Measurements from ENCODE around the gene SNCG.
"Not testable (repeated sequence)": the region's sequence is repeated elsewhere in the genome, so short reads cannot be mapped to it uniquely, and the experiment has no call there.

SNCG gene

DNA sequence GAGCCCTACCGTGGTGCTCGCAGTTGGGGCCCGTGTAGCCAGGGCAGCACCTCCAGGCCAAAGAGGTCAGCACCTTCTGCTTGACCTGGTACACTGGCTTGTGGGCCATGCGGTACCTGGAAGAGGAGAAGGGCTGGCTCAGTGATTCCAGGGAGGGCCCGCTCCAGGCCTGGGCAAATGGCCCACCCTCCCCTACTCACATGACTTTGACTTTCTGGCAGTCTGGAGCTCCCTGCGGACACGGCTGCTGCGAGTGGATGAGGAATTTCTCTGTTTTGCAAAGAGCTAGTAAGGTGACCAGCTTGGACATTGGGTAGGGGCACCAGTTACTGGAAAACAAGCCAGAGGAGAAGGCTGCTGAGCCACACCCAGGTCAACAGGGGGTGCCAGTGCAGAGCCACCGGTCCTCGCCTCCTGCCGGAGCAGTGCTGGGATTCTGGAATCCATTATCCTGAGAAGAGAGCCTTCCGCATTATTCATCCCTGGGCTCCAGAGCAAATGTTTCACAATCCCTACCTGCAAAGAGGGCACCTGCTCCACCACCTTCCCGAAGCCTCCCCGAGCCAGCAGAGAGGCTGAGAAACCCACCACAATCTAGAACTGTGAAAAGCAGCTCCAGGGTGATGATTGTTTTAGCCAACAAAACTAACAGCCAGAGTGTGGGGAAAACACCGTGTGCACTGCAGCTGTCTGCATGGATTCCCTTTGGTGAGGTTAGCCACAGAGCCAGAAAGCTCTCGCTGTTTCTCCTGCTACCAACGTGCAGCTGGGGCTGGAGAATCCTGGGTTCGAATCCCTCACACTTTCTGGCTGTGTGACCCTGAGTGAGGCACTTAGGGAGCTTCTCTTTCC is 12.8 kb upstream of the SNCG start:
- H3K4me3 ChIP-seq (ENCODE audit: low read depth, low read length), result no peak overlapping the region

DNA sequence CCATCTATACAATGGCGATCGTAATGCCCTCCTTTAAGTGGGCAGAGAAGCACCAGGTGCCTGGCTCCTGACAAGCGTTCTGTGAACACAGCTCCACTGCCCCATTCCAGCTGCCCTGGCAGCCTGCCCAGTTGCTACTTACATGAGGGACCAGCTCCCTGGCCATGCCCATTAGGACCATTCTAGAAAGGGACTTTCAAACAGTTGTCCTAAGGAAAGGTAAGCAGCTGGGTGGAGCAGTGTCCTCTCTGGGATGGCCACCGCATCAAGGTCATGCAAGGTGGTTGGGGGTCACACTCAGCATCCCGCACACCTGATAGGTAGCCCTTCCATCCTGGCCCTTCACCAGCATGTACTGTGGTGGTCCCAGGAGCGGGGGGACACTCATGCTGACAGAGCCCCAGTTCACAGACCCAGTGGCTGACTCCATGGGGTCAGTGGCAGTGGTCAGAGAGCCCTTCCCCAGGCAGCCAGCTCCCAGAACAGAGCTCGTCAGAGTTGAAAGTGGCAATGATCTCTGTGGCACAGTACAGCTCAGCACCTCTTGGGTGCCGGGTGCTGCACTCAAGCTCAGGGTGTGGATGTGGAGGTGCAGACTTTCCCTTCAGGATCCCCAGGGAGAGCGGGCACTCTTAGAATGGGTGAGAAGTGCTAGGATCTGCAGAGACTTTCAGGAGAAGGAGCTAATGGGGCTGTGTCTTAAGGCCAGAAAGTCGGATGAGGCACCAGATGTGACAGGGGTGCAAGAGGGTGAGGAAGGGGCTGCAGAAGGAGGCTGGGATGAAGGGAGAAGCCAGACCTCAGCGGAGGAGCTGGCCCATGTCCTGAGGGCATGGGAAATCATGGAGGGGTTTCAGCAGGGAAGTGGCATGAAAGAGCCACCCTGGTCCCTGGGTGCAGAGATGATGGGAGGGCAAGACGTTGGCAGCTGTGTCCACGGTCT is 11.9 kb upstream of the SNCG start:
- TF ChIP-seq, protein P1, sequence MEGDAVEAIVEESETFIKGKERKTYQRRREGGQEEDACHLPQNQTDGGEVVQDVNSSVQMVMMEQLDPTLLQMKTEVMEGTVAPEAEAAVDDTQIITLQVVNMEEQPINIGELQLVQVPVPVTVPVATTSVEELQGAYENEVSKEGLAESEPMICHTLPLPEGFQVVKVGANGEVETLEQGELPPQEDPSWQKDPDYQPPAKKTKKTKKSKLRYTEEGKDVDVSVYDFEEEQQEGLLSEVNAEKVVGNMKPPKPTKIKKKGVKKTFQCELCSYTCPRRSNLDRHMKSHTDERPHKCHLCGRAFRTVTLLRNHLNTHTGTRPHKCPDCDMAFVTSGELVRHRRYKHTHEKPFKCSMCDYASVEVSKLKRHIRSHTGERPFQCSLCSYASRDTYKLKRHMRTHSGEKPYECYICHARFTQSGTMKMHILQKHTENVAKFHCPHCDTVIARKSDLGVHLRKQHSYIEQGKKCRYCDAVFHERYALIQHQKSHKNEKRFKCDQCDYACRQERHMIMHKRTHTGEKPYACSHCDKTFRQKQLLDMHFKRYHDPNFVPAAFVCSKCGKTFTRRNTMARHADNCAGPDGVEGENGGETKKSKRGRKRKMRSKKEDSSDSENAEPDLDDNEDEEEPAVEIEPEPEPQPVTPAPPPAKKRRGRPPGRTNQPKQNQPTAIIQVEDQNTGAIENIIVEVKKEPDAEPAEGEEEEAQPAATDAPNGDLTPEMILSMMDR (IDR thresholded peaks at IDR 0.05; ENCODE audit: borderline replicate concordance, insufficient read depth, low read depth, low read length), result no peak

More for the DNA sequence above, 12.8 kb upstream of the SNCG start:
- TF ChIP-seq, protein P1 (IDR thresholded peaks at IDR 0.05; ENCODE audit: borderline replicate concordance, insufficient read depth, low read depth, low read length), result no peak

DNA sequence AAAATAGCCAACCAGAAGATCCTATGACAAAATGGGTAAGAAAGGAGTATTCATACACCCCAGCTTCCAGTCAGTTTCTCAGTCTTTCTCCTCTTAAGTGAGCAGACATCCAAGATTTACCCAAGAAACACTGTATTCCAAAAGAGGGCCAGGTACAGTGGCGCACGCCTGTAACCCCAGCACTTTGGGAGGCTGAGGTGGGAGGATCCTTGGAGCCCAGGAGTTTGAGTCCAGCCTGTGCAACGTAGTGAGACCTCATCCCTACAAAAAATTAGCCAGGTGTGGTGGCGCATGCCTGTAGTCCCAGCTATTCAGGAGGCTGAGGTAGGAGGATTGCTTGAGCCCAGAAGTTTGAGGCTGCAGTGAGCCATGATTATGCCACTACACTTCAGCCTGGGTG is 10.6 kb upstream of the SNCG start:
- not testable (repeated sequence) for H3K4me3 ChIP-seq (ENCODE audit: low read depth, low read length)

More for the DNA sequence above, 11.9 kb upstream of the SNCG start:
- H3K4me3 ChIP-seq (ENCODE audit: low read depth, low read length), result no peak overlapping the region

DNA sequence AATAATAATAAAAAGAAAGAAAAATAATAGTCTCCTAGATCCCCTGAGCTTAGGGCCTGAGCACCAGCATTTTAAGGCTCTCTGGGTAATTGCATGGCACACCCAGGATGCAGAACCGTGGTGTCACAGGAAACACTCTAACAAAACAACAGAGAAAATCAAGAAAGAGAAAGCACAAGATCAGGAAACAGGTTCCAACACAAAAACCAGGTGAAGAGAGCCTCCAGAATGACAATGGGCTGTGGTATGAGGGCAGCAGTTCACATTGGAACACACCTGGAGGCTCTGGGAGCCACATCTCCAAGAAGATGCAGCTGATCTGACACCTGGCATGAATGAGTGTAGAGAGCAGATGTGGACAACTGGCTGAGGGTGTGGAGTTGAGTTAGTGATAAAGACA is 8.1 kb upstream of the SNCG start:
- TF ChIP-seq, protein P1 (IDR thresholded peaks at IDR 0.05; ENCODE audit: borderline replicate concordance, insufficient read depth, low read depth, low read length), result no peak
- no peak overlapping the region for H3K4me3 ChIP-seq (ENCODE audit: low read depth, low read length)

DNA sequence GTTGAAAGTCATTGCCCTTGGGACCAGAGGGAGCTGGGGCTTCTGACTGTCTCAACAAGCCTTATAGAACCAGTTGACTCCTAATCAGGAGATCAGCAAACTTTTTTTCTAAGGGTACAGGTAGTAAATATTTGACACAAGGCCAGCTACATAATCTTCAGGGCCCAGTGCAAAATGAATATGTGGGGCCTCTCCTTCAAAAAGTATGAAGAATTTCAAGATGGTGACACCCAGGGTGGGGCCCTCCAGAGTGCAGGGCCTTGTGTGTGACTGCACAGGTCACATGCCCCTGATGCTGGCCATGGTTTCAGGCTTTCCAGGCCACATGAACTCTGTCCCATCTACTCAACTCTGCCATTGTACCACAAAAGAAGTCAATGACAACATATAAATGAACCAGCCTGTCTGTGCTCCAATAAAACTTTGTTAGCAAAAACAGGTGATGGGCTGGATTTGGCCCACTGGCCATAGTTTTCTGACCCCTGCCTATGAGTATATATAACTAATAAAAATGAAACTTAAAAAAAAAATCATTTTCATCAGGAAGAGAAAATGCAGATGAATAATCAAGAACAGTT is 7.1 kb upstream of the SNCG start:
- TF ChIP-seq, protein P1 (IDR thresholded peaks at IDR 0.05; ENCODE audit: borderline replicate concordance, insufficient read depth, low read depth, low read length), result no peak
- H3K4me3 ChIP-seq (ENCODE audit: low read depth, low read length), result no peak overlapping the region

DNA sequence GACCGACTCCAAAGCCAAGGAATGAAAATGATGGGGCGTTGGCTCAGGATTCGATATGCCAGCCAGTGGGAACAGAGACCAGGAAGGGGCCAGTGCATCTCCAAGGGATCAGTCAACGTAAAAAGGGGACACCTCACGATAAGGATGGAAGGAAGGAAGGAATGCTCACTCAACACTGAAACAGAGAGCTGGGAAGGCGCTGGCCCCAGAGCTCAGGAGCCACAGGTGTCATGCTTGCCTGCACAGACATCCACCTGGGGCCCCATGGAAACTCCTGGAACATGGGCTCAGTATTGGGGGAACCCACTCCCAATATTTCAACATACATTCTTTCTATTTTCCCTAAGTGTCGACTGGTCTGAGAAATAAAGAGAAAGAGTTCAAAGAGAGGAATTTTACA is 6.3 kb upstream of the SNCG start:
- H3K4me3 ChIP-seq (ENCODE audit: low read depth, low read length), result no peak overlapping the region
- TF ChIP-seq, protein P1 (IDR thresholded peaks at IDR 0.05; ENCODE audit: borderline replicate concordance, insufficient read depth, low read depth, low read length), result no peak

DNA sequence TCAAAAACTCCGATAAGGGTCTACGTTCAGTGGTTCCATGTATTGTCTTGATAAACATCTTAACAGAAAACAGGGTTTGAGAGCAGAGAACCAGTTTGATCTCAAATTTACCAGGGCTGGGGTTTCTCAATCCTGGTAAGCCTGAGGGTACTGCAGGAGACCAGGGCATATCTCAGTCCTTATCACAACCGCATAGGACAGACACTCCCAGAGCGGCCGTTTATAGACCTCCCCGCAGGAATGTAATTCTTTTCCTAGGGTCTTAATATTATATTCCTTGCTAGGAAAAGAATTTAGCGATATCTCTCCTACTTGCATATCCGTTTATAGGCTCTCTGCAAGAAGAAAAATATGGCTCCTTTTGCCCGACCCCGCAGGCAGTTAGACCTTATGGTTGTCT is 5.7 kb upstream of the SNCG start:
- H3K4me3 ChIP-seq (ENCODE audit: low read depth, low read length), result not testable (repeated sequence)
